Cortex of kidney (tissue), 1 donor: ENCODE results near the gene PCA3.

Experiments
- DNase-seq: peaks from one replicate; lab custom pipeline; 2025; lab: John Stamatoyannopoulos, UW

Gene PCA3

GRCh38 chr9:76756941-76757673 lies 7.1 kb upstream of the PCA3 start:
- no peak for DNase-seq

GRCh38 chr9:76758476-76758875 lies 5.8 kb upstream of the PCA3 start:
- no peak for DNase-seq

GRCh38 chr9:76759732-76760131 lies 4.5 kb upstream of the PCA3 start:
- DNase-seq = no peak

- no peak for DNase-seq
Measured at GRCh38 chr9:76761448-76761847, 2.8 kb upstream of the PCA3 start.

GRCh38 chr9:76766126-76766525 lies 1.9 kb downstream of the PCA3 start:
- no peak for DNase-seq

- DNase-seq = no peak
Measured at GRCh38 chr9:76772686-76773445, 8.6 kb downstream of the PCA3 start.

GRCh38 chr9:76784881-76785280 lies 20.6 kb downstream of the PCA3 start:
- DNase-seq = no peak

- DNase-seq = no peak
Measured at GRCh38 chr9:76785501-76785900, 21.3 kb downstream of the PCA3 start.

GRCh38 chr9:76787677-76788076 lies 23.4 kb downstream of the PCA3 start:
- DNase-seq = no peak

GRCh38 chr9:76789840-76790239 lies 25.6 kb downstream of the PCA3 start:
- no peak for DNase-seq

GRCh38 chr9:76793784-76794431 lies 29.7 kb downstream of the PCA3 start:
- DNase-seq = no peak

- DNase-seq = no peak
Measured at GRCh38 chr9:76796296-76796695, 32.1 kb downstream of the PCA3 start.

GRCh38 chr9:76798527-76798926 lies 34.3 kb downstream of the PCA3 start:
- no peak for DNase-seq

- no peak for DNase-seq
Measured at GRCh38 chr9:76799473-76799872, 35.2 kb downstream of the PCA3 start.

- DNase-seq = no peak
Measured at GRCh38 chr9:76800901-76801300, 36.7 kb downstream of the PCA3 start.

- no peak for DNase-seq
Measured at GRCh38 chr9:76803083-76803482, 38.8 kb downstream of the PCA3 start.

GRCh38 chr9:76803762-76804161 lies 39.5 kb downstream of the PCA3 start:
- DNase-seq = no peak

GRCh38 chr9:76808636-76809035 lies 44.4 kb downstream of the PCA3 start:
- no peak for DNase-seq

- DNase-seq = no peak
Measured at GRCh38 chr9:76810377-76810957, 46.2 kb downstream of the PCA3 start.

GRCh38 chr9:76812591-76812990 lies 48.4 kb downstream of the PCA3 start:
- DNase-seq = no peak

GRCh38 chr9:76817489-76817888 lies 53.3 kb downstream of the PCA3 start:
- no peak for DNase-seq

GRCh38 chr9:76818271-76818670 lies 54.0 kb downstream of the PCA3 start:
- no peak for DNase-seq

GRCh38 chr9:76820431-76820830 lies 56.2 kb downstream of the PCA3 start:
- no peak for DNase-seq
